Coronary artery (tissue), 2 donors: ENCODE data around the gene JAM3.
A peak's percentile ranks its signal among the peaks of the same experiment; 100 is the strongest.

Source experiments
- DNase-seq: peaks from one replicate; pipeline ENCODE4 v3.0.0-alpha.2; 2017; ENCODE audit warnings: low spot score
- H3K27ac ChIP-seq, 2 donors: fragments of 200-600 bp; sonication (generic); one replicate each; pipeline ENCODE4 v1.5.1; 2016 to 2019
- H3K4me3 ChIP-seq: fragments of 200-600 bp; sonication (generic); 2 replicates; pipeline ENCODE4 v1.5.1; 2016; ENCODE audit warnings: mild to moderate bottlenecking, moderate library complexity
- TF ChIP-seq, protein P1 (sequence below): fragments of 200-600 bp; sonication (generic); IDR thresholded peaks from one replicate; pipeline ENCODE4 v1.5.1; 2019; ENCODE audit warnings: antibody characterized with exemption

The JAM3 gene

DNA sequence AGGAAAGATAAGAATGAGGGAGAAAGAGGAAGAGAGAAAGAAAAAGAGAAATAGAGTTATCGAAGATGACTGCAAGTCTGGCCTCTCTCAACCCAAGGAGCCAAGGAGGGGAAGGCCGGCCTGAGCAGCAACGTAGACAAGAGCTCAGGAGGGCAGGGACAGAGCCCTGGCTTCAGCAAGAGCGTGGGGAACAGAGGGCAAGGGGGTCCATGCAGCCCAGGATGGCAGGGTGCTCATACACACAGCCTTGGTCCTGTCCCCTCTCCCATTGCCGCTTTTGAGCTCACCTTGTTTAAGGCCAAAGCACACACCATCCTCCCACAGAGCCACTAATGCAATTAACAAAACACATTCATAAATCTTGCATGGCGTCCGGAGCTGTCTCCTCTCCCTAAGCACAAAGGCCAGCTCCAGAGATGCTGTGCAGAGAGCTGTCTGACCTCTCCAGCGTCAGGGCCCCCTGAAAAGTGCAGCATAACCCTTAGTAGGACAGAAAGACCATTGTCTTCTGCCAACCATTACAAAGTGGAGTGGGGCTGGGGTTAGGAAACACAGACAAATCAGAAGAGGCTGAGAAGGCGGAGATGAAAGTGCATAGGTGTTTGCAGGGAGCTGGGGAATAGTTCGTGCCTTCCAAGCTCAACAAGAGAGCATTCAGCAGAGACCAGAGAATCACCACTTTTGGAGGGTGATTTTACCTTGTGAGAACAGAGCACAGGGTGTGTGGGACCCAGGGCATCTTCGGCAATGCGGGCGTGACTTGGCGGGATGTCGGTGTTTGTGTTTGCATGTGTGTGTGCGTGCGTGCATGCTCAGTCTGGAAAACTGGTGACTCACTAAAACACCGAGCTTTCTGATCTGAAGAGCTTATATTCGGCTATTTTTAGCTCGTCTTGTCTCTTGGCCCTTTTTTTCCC lies 28.2 kb upstream of the JAM3 start:
- TF ChIP-seq, protein P1, sequence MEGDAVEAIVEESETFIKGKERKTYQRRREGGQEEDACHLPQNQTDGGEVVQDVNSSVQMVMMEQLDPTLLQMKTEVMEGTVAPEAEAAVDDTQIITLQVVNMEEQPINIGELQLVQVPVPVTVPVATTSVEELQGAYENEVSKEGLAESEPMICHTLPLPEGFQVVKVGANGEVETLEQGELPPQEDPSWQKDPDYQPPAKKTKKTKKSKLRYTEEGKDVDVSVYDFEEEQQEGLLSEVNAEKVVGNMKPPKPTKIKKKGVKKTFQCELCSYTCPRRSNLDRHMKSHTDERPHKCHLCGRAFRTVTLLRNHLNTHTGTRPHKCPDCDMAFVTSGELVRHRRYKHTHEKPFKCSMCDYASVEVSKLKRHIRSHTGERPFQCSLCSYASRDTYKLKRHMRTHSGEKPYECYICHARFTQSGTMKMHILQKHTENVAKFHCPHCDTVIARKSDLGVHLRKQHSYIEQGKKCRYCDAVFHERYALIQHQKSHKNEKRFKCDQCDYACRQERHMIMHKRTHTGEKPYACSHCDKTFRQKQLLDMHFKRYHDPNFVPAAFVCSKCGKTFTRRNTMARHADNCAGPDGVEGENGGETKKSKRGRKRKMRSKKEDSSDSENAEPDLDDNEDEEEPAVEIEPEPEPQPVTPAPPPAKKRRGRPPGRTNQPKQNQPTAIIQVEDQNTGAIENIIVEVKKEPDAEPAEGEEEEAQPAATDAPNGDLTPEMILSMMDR: no peak
- Histone ChIP-seq H3K4me3 (no peak overlapping the region), H3K27ac (peak overlapping the region; percentile 48 to 79)
- DNase-seq: no peak

DNA sequence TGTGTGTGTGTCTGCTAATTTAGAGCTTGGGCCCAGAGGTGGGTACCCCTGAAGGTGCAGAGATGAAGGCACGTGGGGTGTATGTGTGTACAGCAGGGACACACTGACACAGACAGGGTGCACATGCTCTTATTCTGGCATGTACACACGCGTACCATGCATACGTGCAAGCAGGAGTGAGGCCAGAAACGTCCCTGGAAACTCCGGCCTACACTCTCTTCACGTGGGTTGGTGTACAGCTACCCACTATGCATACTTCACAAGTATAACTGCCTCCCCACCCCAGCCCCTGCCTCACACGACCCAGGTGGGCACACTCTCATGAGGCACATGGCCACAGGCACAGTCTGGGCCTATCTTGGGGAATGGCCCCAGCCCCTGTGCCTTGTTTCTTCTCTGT lies 27.5 kb upstream of the JAM3 start:
- Histone ChIP-seq H3K4me3 (no peak overlapping the region), H3K27ac (peak overlapping the region; percentile 48 to 79)
- TF ChIP-seq, protein P1: no peak
- DNase-seq: no peak

DNA sequence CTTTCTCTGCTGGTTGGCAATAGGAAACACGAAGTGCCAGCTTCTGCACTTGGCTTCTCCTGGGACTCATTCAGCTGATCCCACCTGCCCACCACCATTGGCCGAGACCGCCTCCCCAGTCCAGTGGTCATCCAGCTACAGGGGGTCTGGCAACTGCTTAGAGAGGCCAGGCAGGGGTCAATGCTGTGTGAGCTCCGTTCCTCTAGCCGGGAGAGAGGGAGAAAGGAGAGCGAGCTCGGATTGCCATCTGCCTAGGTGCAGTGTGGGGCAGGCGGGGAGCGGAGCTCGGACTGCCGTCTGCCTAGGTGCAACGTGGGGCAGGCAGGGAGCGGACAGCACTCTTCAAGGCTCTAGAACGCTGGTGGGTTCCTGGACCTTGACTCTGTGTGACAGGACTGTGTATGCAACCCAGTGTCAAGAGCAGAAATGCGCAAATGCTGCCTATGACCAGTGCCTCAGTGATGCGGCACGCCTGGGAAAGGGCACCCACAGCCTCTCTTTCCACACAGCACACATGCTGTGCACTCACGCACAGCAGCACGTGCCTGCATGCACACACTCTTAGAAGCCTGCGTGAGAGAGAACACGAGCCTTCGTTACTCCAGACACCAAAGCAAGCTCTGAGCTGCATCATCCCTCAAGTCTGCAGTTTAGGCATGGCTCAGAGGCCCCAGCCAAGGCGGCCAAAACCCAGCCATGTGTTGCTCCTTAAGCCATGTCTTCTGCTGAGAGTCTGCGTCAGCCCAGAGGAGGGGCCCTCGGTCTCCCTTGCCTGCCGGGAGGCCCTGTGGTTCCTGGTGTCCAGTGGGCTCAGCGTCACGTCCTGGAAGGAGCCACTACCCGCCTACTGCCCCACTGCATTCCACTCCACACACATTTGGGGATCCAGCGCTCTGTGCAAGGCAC lies 26.8 kb upstream of the JAM3 start:
- no peak overlapping the region for H3K4me3 ChIP-seq
- no peak for DNase-seq
- TF ChIP-seq, protein P1: no peak
- peak overlapping the region; percentile 48 to 79 for H3K27ac ChIP-seq

DNA sequence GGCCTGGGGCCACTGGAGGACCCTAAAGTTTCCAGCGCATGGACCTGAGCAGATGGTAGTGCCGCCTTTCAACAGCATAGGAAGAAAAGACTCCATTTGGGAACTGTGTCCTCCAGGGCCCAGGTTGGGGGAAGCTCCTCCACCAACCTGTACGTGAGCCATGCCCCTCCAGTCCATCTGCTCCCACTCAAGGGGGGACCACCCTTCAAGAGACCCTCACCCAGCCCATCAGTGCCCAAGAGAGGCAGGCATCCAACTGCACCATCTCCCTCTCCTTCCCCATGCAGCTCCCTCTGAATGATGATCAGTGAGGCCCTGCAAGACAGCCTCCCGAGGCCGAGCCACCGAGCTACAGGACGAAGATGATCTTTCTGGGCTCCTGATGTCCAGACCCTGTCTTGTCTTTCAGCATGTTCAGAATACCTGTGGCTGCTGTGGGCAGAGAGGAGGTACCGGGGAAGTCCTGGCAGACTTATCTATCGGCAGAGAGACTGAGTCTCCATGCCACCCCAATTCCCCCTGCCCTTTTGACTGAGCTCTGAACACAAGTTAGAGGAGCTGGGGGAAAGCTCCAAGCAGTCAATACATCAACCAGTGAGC lies 25.0 kb upstream of the JAM3 start:
- H3K27ac ChIP-seq: no peak overlapping the region
- DNase-seq: no peak
- no peak overlapping the region for H3K4me3 ChIP-seq
- TF ChIP-seq, protein P1: no peak

DNA sequence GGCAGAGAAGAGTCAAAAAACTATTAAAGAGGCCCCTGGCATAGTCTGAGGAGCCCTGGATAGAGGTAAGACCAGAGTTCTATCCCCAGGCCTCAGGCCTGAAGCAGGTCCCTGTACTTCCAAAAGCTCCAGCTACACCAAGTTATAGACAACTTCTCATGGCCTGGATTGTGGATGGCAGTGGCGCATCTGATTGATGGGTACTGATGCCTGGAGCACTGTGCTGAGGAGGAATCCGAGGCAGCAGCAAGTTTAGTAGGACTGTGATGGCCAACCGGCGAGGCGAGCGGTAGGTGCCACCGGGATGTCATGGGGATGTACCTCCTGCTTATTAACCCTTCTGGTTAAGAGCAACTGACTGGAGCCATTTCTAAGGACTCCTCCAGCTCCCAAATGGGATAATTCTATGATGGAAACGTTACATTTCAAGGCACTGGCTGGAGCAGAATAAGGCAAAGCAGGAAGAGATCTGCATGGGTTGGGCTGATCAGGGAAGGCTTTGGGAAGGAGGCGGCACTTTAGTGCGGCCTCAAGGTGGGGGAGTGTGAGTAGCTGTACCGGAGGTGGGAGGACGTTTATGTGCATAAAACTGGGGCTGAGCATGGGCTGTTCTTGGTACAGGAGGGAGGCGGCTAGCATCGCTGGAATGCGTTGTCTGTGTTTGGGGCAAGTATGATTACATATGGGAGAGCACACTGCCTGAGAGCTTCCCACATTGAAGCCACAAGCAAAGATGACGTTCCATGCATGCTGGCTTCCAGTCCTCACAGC lies 24.2 kb upstream of the JAM3 start:
- TF ChIP-seq, protein P1: no peak
- DNase-seq: no peak
- no peak overlapping the region for H3K27ac ChIP-seq
- H3K4me3 ChIP-seq: no peak overlapping the region
